K562 (cell line): Measurements from ENCODE around the gene PHF1. TPM values are rescaled to one million over a fixed set of nuclear protein-coding genes. Genes with fewer than 3 reads are reported as not detected.

Experiments
- E2F3 ChIP-seq: fragments of 250-450 bp; sonication (Bioruptor Pico); IDR thresholded peaks from 2 replicates; pipeline ENCODE4 v1.4.0; 2020; ENCODE audit warnings: mild to moderate bottlenecking
- EP300 ChIP-seq: IDR thresholded peaks from 2 replicates; pipeline ENCODE4 v1.6.1; 2012; ENCODE audit warnings: low read length, improper control_type of control experiment
- FOXO4 ChIP-seq: fragments of 450-650 bp; formaldehyde crosslinking; IDR thresholded peaks from 2 replicates; pipeline ENCODE4 v1.4.0; 2020; ENCODE audit warnings: mild to moderate bottlenecking, moderate library complexity
- GABPB1 ChIP-seq: sonication (generic); formaldehyde crosslinking; IDR thresholded peaks from 2 replicates; pipeline ENCODE4 v1.8.0; 2022; ENCODE audit warnings: mild to moderate bottlenecking, missing genetic modification reagents
- GABPB2 ChIP-seq: fragments of 250-450 bp; sonication (Bioruptor Pico); conservative IDR thresholded peaks from 2 replicates; pipeline ENCODE4 v1.5.1; 2021; ENCODE audit warnings: mild to moderate bottlenecking
- ID3 ChIP-seq, 2 experiments: fragments of 250-450 bp in 1 of 2; fragments of 450-650 bp in 1 of 2; sonication (Bioruptor Pico) in 1 of 2; IDR thresholded peaks; 2 replicates each; pipeline versions ENCODE4 v1.6.1 to v1.8.0; 2016 to 2021; ENCODE audit warnings: mild to moderate bottlenecking in 2 of 2, moderate library complexity in 2 of 2, missing compliant biosample characterization in 1 of 2, missing genetic modification characterization in 1 of 2
- MTF1 ChIP-seq: fragments of 250-450 bp; sonication (Bioruptor Pico); IDR thresholded peaks from 2 replicates; pipeline ENCODE4 v1.9.0; 2021; ENCODE audit warnings: moderate library complexity, mild to moderate bottlenecking, inconsistent platforms, borderline replicate concordance
- MYNN ChIP-seq, 2 experiments: sonication (generic); formaldehyde crosslinking in 1 of 2; IDR thresholded peaks; 2 replicates each; pipeline versions ENCODE4 v1.5.0 to v1.6.1; 2016 to 2020; ENCODE audit warnings: antibody characterized with exemption in 1 of 2, missing genetic modification reagents in 1 of 2
- PHB ChIP-seq: fragments of 250-450 bp; sonication (Bioruptor Pico); IDR thresholded peaks from 2 replicates; pipeline ENCODE4 v1.5.0; 2021
- POLR2G ChIP-seq: fragments of 200-400 bp; formaldehyde crosslinking; IDR thresholded peaks from 2 replicates; pipeline ENCODE4 v1.6.1; 2017; ENCODE audit warnings: low read depth, mild to moderate bottlenecking, antibody characterized with exemption, low read length, moderate library complexity
- PTBP1 ChIP-seq: fragments of 200-400 bp; formaldehyde crosslinking; IDR thresholded peaks from 2 replicates; pipeline ENCODE4 v1.6.1; 2017; ENCODE audit warnings: low read depth, low read length
- TBL1XR1 ChIP-seq, 2 experiments: IDR thresholded peaks; 2 replicates each; pipeline ENCODE4 v1.6.1; 2012; ENCODE audit warnings: improper control_type of control experiment in 2 of 2, low read length in 2 of 2, mild to moderate bottlenecking in 1 of 2
- ZFP30 ChIP-seq: fragments of 250-450 bp; sonication (Bioruptor Pico); IDR thresholded peaks from 2 replicates; pipeline ENCODE4 v1.8.0; 2022; ENCODE audit warnings: moderate library complexity, mild to moderate bottlenecking, inconsistent platforms, borderline replicate concordance
- ZMIZ1 ChIP-seq, 2 experiments: fragments of 150-350 bp in 1 of 2; IDR thresholded peaks; 2 replicates each; pipeline ENCODE4 v1.6.1; 2012 to 2016; ENCODE audit warnings: low read depth in 2 of 2, low read length in 2 of 2, mild to moderate bottlenecking in 1 of 2, moderate library complexity in 1 of 2
- ZNF12 ChIP-seq: sonication (generic); formaldehyde crosslinking; IDR thresholded peaks from 2 replicates; pipeline ENCODE4 v1.4.0; 2020; ENCODE audit warnings: mild to moderate bottlenecking, missing genetic modification reagents
- ZNF518B ChIP-seq: fragments of 250-450 bp; sonication (Bioruptor Pico); IDR thresholded peaks from 2 replicates; pipeline ENCODE4 v1.5.0; 2021; ENCODE audit warnings: mild to moderate bottlenecking, moderate library complexity
- ZNF584 ChIP-seq: fragments of 200-800 bp; sonication (Bioruptor generic); IDR thresholded peaks from 2 replicates; pipeline ENCODE4 v1.6.1; 2016; ENCODE audit warnings: low read depth, mild to moderate bottlenecking, missing genetic modification characterization, missing compliant biosample characterization
- ZNF668 ChIP-seq: fragments of 250-450 bp; sonication (Bioruptor Pico); IDR thresholded peaks from 2 replicates; pipeline ENCODE4 v1.8.0; 2022; ENCODE audit warnings: mild to moderate bottlenecking, inconsistent platforms
- polyA plus RNA-seq, 8 experiments: library from polyadenylated mRNA; depleted of rRNA in 4 of 8; stranded (reverse) in 5 of 8; unstranded in 3 of 8; fragments of >200 nt; fragmentation: Nextera tagmentation in 2 of 8; fragmentation: Illumina TruSeq in 1 of 8; extraction: Ambion mirVana in 2 of 8; extraction: Trizol in 1 of 8; gene quantifications; 2 replicates each; pipeline versions ENCODE4 v1.2.1 to v1.2.3, GENCODE V29; 2011 to 2014; ENCODE audit warnings: inconsistent platforms in 1 of 8, missing spikeins in 1 of 8
- total RNA-seq, 7 experiments: library from RNA; depleted of rRNA in 6 of 7; stranded (reverse); fragments of >200 nt in 6 of 7; fragmentation: Illumina TruSeq in 2 of 7; extraction: Trizol in 2 of 7; gene quantifications; 2 replicates each; pipeline versions ENCODE4 v1.2.1 to v1.2.3, GENCODE V29; 2011 to 2021; ENCODE audit warnings: low replicate concordance in 1 of 7

PHF1 gene
- total and polyA plus RNA-seq, 9 of the 15 experiments (the other 6 are each of a cell fraction or from before 2014, with no cell fraction given): 3.7 to 64.2 (median 33.7) TPM

- TF ChIP-seq MTF1 (CRISPR knock-in tag) (no peak), ZFP30 (no peak), ZNF12 (CRISPR knock-in tag) (no peak), GABPB2 (CRISPR knock-in tag) (no peak), ZMIZ1 (IDR thresholded peaks at IDR 0.05; ENCODE audit: low read depth in 2 of 2, low read length in 2 of 2) (0 out of 4 replicates have a peak, but pooled peaks of 1 of the 2 experiments have one; percentile 15), E2F3 (CRISPR knock-in tag) (peak; percentile 81; the same call in 1 of the 2 replicates), TBL1XR1 (IDR thresholded peaks at IDR 0.05; ENCODE audit: low read length in 2 of 2) (no peak), ZNF518B (CRISPR knock-in tag) (no peak), ZNF668 (CRISPR knock-in tag) (no peak; the same call in 1 of the 2 replicates), ZNF584 (no peak), POLR2G (peak; percentile 64), ID3 (CRISPR knock-in tag; IDR thresholded peaks at IDR 0.05) (no peak), ID3 (tag; IDR thresholded peaks at IDR 0.05) (peak; percentile 81), FOXO4 (CRISPR knock-in tag) (no peak), EP300 (peak; percentile 39; the same call in 1 of the 2 replicates), PTBP1 (no peak), GABPB1 (CRISPR knock-in tag) (peak; percentile 89), MYNN (IDR thresholded peaks at IDR 0.05) (peak; percentile 22), MYNN (CRISPR knock-in tag; IDR thresholded peaks at IDR 0.05) (no peak), PHB (CRISPR knock-in tag) (no peak)
Measured at GRCh38 chr6:33428224-33428965, 17.6 kb downstream of the PHF1 start (continued).
